Measurements from ENCODE around the gene NUP42.

NUP42 gene

GRCh38 chr7:23234569-23235296 lies 52.9 kb downstream of the NUP42 start:
- DNase-seq (ENCODE audit: low spot score): no peak

- DNase-seq (ENCODE audit: low spot score): peak; percentile 18
These were observed 54.0 kb downstream of the NUP42 start for GRCh38 chr7:23235813-23236221.

GRCh38 chr7:23237000-23237399 lies 55.2 kb downstream of the NUP42 start:
- no peak for DNase-seq (ENCODE audit: low spot score)

GRCh38 chr7:23238983-23239652 lies 57.3 kb downstream of the NUP42 start:
- DNase-seq (ENCODE audit: low spot score): no peak

GRCh38 chr7:23239698-23240097 lies 57.9 kb downstream of the NUP42 start:
- no peak for DNase-seq (ENCODE audit: low spot score)

- no peak for DNase-seq (ENCODE audit: low spot score)
These were observed 60.5 kb downstream of the NUP42 start for GRCh38 chr7:23242321-23242720.

GRCh38 chr7:23242935-23243334 lies 61.1 kb downstream of the NUP42 start:
- no peak for DNase-seq (ENCODE audit: low spot score)

- no peak for DNase-seq (ENCODE audit: low spot score)
These were observed 64.7 kb downstream of the NUP42 start, which contains the start of gene GPNMB for GRCh38 chr7:23246555-23246954. TSS of gene GPNMB (plus strand) at chr7:23246775. CDS start at chr7:23246858, 83 bp downstream.

GRCh38 chr7:23247046-23247602 lies 65.3 kb downstream of the NUP42 start:
- DNase-seq (ENCODE audit: low spot score): no peak

- no peak for DNase-seq (ENCODE audit: low spot score)
These were observed 65.9 kb downstream of the NUP42 start for GRCh38 chr7:23247603-23248335.

- DNase-seq (ENCODE audit: low spot score): no peak
These were observed 67.6 kb downstream of the NUP42 start for GRCh38 chr7:23249486-23249885.
